Inflammatory macrophage (primary cell): ENCODE measurements around the gene DCAF7.

Source experiments
- DNase-seq, 2 donors: peaks; one replicate each; pipeline ENCODE4 v3.0.0-alpha.2; 2020 to 2022

The DCAF7 gene

DNA sequence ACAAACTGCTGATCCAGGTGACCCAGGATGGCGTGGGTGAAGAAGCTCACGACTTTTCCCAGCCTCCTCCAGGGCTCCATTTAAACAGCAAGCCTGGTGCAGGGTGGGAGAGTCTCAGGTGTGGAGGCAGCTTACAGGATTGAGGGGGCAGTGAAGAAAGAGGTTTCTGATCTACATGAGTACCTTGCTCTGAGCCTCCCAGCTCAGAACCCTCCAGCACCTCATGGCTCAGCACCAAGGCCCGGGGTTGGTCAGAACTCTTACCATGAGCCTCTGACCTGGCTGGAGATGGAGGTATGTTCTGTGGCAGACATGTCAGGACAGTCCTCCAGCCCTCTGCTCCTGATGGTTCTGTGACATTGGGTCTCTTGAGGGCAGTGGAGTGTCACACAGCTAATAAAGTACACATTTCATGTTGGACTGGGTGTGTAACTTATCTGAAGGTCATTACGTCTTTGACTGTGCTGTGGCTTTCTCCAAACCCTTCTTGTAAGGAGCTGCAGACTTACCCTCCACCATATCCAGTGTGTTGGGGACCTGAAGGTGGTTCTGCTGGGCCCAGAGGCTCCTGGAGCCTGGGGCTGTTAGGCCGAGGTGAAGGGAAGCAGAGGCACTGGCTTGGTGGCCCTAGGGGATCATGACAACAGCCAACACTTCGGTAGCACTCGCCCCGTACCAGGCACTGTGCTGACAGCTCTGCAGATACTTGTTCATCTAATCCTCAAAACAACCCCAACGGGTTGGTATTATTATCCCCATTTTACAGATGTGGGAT, 3.8 kb upstream of the DCAF7 start:
- DNase-seq: no peak

DNA sequence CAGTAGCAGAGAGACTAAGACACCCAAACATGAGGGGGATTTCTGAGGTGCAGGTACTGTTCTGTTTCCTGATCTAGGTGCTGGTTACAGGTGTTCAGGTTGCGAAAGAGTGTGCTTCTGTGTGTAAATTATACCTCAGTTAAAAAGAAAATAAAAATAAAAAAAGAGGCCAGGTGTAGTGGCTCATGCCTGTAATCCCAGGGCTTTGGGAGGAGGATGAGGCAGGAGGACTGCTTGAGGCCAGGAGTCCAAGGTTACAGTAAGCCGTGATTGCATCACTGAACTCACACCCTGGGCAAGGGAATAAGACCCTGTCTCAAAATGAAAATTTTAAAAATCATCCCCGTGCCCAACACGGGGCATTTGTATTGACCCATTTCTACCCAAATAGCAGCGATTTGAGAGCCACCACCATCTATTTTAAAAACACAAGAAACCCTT, 3.2 kb upstream of the DCAF7 start:
- no peak for DNase-seq

DNA sequence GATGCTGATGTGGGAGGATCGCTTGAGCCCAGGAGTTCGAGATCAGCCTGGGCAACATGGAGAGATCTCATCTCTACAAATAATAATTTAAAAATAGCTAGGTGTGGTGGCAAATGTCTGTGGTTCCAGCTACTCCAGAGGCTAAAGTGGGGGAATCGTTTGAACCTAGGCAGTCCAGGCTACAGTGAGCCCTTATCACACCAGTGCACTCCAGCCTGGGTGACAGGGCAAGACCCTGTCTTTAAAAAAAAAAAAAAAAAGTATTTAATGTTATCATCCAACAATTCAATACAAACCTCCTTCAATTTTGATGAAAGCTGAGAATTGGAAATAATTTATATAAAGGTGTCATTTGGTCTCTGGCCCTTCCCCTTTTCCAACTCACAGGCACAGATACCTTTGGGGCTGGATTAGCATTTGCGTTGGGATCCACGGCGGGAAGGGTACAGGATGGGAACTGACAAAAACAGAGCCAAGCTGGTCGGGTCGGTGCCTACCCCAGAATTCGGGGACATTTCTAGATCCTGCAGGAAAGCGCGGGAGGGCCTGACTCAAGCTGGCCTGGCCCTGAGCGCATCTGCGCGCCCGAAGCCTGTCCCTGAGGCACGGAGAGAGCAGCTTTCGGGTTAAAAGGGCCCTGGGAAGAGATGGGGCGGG, 860 bp upstream of the DCAF7 start:
- DNase-seq: no peak

DNA sequence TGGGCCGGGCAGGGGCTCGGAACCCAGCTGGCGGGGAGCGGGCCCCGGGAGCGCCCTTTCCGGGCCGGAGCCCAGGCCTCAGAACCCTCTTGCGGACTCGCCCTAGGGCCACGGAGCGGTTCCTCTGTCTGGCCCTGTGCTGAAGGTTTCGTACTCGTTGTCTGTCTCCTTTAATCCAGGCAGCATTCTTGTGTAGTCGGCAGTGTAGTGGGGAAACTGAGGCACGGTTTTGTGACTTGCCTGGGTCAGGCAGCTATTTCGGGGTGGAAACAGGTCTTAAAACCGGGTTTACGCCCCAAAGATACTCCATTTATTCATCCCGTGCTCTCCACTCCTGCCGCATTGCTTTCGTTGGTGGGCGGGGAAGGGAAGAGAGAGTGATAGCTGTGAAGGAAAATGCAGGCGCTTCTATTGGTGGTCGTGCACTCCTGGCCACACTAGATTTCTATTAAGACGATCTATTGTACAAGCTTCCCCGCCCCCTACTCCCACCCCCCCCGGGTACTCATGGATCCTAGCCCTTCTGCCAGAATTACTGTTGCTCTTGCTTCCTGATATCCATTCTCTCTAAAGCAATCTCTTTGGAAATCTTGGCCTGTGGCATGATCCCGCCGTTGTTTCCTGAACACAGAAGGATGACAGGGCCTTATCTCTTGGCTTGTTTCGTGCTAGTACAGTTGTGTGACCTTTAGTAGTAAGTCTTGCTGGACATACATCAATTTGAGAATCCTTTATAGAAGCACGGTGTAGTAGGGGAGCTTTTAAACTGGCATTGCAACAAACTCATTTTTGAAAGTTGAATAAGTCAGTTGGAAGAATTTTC, 751 bp downstream of the DCAF7 start:
- DNase-seq: peak; percentile 30 to 41

DNA sequence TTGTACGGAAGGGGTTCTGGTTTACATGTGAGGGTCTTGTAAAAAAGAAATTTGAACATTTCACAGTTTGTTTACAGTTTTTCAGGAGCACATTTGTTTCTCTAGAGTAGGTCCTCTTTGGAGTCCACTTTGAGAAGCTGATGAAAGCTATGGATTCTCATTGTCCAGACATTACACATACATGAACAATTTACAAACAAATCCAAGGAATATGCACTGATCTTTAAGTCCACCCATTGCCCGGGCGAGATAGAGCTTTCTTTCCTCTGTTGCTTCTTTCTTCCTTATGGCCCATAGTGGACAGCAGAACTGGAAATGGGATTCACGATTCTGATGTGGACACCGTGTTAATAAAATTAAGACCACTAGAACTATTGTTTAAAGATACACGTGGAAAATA, 1.9 kb downstream of the DCAF7 start:
- no peak for DNase-seq

DNA sequence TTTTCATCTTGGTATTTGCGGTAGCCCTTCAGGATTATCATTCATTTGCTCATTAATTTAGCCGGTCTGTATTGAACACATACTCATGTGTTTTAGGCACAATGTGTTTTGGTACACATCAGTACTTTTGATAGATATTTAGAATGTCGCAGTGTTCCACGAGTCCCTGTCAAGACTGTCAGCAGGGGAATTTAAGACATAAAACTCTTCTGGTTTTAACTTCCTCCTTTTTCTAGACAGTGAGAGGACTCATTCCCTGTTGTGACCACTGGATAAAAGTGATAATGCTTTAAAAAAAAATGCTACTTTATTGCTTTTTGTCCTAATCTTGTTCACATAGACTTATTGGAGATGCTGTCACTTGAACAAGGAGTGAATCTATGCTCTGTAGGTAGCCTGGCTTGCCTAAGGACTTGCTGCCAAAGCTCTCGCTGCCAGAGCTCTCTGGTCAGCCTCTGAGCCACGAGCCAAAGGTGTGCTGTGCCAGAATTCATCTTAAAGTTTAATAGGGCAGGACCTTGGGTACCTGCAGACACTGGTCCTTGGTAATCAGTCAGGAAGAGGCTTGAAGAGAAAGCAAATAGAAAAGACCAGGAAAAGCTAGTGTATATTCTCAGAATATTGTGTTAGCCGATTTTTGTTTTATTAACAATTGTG, 5.4 kb downstream of the DCAF7 start:
- peak; percentile 17 to 28 for DNase-seq

DNA sequence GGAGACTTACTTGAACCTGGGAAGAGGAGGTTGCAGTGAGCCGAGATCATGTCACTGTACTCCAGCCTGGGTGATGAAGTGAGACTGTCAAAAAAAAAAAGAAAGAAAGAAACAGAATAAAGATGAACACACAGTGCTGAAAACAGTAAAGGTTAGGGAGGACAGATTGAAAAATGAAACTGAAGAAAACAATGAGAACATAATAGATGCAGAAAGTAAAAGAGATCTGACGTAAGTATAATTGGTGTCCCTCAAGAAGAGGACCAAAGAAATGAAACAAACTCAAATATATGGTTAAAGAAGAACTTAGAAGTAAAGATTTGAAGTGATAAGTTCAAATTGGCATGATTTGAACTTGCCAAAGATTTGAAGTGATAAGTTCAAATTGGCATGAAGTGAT, 7.1 kb downstream of the DCAF7 start:
- DNase-seq: no peak

DNA sequence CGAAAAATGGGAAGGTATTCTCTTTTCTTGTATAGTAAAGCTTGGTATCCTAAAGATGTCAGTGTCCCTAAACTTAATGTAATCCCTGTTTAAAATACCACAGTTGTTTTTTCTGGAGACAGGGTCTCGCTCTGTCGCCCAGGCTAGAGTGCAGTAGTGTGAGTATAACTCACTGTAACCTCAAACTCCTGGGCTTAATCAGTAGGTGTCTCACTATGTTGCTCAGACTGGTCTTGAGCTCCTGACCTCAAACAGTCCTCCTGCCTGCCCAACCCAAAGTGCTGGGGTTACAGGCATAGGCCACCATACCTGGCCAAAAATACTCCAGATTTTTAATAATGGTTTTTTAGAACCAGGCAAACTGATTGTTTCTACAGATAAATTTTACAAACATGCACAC, 8.2 kb downstream of the DCAF7 start:
- no peak for DNase-seq

DNA sequence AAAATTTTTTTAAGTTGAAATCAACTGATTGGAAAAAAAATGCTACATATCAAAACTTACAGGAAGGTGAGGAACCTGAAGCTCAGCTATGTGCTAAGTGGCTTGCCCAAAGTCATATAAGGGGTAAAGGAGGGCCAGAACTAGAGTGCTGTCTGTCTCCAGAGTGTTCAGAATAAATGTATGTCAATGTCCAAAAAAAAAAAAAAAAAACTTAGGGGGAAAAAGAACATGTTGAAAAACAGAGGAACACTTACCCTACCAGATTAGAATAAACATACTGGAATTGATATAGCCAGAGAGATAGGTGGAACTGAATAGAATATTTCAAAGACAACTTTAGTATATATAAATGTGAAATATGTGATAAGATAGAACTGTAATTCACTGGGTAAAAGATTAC, 11.5 kb downstream of the DCAF7 start:
- DNase-seq: no peak

DNA sequence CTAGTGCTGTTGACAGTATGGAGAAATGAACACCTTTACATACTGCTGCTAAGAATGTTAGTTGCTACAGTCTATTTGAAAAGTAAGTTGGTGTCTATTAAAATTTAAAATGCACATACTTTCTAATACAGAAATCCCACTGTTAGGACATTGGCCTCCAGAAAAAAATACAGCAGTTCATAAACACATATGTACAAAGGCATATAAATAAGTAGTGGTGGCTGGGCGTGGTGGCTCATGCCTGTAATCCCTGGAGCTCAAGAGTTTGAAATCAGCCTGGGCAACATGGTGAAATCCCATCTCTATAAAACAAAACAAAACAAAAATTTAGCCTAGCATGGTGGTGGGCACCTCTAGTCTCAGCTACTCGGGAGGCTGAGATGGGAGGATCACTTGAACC, 13.1 kb downstream of the DCAF7 start:
- no peak for DNase-seq

DNA sequence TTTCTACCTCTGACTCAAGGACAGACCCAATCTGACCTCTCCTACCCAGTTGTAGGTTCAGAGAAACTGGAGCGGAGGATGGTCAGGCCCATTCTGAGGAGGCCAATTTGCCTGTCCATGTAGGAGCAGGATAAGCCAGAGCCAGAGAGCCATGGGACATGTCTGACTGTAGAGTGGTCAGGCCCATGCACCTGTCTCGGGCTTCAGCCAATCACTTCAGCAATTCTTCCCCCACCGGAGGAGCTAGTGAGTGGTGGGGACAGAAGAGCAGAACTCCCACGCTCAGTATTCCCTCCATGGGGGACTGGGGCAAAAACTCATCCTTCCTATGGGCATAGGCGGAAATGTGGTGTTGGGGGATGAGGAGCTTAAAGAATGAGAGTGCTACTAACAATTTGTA, 14.3 kb downstream of the DCAF7 start:
- no peak for DNase-seq

DNA sequence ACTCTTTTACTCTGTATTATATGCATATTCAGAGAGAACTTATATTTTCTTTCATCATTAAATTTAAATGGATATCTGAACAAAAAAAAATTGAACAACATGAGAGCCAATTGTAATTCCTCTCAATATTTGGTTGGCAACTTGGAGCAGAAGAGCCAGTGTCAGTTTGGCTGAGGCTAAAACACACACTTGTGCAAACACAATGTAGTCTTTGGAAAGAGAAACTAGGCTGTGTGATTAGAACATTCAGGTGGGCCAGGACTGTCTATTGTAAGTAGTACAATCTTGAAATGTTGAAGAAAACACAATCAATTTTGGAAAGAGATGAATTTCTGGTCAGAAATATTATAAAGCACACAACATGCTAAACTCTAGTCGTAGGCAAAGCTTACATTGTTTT, 17.0 kb downstream of the DCAF7 start:
- no peak for DNase-seq

DNA sequence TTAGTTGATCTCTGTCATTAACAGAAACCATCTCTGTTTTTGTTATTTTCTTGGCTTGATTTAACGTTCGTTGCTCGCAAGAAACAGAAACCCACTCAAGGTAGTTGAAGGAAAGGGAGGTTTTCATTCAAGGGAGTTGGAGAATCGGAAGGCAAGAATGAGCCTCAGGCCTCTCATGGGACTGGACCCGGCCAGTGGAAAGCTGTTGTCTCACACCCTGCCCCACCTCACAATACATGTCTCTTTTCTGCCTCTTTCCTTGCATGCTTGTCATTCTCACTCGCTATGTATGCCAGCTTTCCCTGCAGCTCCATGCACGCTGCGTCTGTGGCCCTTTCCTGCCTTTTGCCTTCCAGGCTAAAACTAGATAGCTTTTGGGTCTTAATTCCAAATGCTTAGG, 18.3 kb downstream of the DCAF7 start:
- DNase-seq: no peak

DNA sequence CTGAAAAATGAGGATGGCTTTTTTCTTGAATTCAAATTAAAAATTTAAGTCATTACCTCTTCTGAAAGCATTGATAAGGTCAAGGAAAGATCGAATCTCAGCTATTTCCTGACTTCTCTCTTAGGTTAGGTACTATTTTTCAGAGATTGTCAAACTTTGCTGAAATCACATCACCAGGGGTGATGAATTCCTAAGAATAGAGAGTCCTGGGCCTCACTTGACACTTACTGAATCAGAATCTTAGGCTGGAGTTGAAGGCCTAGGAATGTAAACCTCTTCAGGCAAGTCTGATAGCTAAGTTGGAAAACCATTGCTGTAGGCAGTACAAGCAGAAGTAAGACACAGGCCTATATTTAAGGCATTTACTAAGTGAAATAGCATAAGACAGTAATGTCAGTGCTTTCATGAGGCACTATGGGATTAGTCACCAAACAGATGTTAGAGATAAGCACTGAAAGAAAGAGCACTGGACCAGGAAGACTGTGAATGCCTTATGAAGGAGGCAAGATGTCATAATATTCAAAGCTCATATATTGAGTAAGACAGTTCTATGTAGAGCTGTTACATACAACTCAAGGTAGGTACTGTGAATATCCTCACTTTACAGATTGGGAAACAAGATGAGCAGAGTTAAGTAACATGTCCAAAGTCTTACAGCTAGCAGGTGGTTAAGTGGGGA, 21.5 kb downstream of the DCAF7 start:
- DNase-seq: peak; percentile 25 to 39

DNA sequence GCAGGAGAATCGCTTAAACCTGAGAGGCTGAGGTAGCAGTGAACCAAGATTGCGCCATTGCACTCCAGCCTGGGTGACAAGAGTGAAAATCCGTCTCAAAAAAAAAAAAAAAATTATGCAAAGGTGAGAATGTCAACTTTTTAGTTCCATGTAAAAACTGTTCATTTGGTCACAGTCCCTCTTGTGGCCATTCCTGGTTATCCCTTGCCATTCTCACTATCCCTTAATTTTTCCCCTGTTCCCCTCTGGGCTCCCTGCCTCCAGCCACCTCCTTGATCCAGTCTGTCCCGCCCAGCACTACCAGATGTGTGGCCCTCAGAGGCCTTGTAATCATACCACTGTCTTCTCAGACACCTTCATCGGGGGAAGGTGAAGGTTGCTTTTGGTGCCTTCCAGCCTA, 23.4 kb downstream of the DCAF7 start:
- no peak for DNase-seq

DNA sequence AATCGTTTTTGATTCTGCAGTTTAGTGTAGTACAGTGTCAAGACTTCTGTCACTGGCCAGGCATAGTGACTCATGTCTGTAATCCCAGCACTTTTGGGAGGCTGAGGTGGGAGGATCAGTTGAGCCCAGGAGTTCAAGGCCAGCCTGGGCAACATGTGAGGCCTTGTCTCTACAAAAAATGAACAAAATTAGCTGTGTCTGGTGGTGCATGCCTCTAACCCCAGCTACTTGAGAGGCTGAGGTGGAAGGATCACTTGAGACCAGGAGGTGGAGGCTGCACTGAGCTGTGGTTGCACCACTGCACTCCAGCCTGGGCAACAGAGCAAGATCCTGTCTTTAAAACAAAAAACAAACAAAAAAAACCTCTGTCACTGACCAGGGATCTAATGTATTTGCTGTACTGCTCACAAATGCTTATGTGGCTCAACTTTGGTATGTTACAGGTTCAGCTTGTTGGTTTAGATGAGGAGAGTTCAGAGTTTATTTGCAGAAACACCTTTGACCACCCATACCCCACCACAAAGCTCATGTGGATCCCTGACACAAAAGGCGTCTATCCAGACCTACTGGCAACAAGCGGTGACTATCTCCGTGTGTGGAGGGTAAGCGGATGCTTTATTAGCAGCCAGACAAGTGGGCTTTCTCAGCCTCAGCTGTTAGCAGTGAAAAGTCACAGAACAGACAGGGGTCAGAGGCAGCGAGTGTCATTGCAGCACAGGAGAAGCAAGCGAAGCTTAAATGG, 27.9 kb downstream of the DCAF7 start:
- no peak for DNase-seq

DNA sequence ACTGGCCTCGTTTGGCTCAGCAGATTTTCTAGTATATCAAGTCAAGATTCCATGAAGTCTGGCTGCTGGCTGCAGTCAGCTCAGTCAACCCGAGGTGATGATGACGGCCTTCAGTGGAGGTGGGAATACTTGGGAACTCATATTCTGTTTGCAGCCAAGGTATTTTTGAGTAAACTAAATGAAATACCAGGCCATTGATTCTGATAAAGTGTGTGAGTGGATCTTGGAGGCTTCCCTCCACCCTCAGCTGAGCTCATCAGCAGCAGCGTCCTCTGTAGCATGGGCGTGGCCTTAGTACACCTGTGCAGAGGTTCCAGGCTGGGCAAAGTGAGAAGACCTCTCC, 28.5 kb downstream of the DCAF7 start:
- DNase-seq: no peak

DNA sequence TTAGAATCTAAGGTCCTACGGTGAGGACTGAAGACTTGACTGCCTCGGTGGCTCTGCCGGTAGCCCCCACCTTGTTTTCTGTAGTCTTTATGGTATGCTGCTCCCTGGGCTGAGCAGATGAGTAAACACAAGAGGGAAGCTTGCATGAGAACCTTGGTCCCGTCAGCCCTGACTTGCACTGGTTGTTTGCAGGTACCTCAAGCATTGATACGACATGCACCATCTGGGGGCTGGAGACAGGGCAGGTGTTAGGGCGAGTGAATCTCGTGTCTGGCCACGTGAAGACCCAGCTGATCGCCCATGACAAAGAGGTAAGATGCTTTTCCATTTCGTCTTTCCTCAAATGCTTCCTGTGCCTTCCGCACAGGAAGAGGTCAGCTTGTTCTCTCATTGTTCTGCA, 29.4 kb downstream of the DCAF7 start:
- no peak for DNase-seq

DNA sequence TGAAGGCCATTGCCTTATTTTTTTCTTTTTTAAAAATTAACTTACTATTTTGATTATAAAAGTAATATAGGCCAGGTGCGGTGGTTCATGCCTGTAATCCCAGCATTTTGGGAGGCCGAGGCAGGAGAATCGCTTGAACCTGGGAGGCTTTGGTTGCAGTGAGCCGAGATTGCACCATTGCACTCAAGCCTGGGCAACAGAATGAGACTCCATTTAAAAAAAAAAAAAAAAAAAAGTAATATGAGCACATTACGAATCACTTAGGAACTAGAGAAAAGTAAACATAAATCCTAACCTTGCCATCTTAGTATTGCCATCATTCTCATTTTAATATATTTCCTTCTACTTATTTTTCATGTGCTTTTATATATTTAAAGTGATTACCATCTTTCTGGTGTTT, 37.5 kb downstream of the DCAF7 start:
- no peak for DNase-seq

DNA sequence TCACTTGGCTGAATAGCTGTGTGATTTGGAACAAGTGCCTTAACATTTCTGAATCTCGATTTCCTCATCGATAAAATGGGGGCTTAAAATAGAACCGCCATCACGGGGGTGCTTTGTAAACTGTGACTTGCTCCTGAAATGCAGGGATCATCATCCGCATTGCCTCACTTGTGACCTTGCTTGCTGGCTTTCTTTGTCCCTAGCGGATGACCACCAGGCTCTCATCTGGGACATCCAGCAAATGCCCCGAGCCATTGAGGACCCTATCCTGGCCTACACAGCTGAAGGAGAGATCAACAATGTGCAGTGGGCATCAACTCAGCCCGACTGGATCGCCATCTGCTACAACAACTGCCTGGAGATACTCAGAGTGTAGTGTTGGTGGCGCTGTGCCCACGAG, 38.5 kb downstream of the DCAF7 start:
- no peak for DNase-seq

DNA sequence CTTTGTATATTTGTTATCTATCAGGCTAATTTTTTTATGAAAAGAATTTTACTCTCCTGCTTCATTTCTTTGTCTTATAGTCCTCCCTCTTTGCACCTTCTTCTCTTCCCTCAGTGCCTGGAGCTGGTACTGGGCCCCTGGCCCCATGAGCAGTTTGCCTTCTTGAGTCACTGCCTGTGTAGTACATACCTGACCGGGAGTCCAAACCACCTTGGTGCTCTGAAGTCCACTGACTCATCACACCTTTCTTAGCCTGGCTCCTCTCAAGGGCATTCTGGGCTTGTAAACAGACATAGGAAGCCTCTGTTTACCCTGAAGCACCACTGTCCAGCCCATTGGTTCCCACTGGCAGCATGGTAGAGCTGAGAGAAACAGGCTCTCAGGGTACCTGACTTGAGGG, 39.4 kb downstream of the DCAF7 start:
- DNase-seq: no peak

DNA sequence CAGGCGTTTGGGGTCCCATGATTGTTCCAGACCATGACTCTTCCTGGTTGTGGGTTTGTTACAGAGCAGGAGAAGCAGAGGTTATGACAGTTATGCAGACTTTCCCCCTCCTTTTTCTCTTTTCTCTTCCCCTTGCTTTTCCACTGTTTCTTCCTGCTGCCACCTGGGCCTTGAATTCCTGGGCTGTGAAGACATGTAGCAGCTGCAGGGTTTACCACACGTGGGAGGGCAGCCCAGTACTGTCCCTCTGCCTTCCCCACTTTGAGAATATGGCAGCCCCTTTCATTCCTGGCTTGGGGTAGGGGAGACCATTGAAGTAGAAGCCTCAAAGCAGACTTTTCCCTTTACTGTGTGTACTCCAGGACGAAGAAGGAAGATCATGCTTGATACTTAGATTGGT, 42.5 kb downstream of the DCAF7 start:
- no peak for DNase-seq
